ENCODE data around the gene KCNQ1.
A peak's percentile ranks its signal among the peaks of the same experiment; 100 is the strongest.

Gene KCNQ1

GRCh38 chr11:2564588-2565425 lies 120.0 kb downstream of the KCNQ1 start:
- no peak for TF ChIP-seq CTCF (IDR thresholded peaks at IDR 0.05; ENCODE audit: low read depth, low read length)
- DNase-seq (ENCODE audit: extremely low read depth, low read depth) = no peak

- TF ChIP-seq CTCF (IDR thresholded peaks at IDR 0.05; ENCODE audit: low read depth, low read length) = no peak
- DNase-seq (ENCODE audit: extremely low read depth, low read depth) = no peak
Measured at GRCh38 chr11:2565447-2566222, 120.8 kb downstream of the KCNQ1 start.

- DNase-seq (ENCODE audit: extremely low read depth, low read depth) = no peak
- no peak; the same call in 1 of the 2 replicates for TF ChIP-seq CTCF (IDR thresholded peaks at IDR 0.05; ENCODE audit: low read depth, low read length)
Measured at GRCh38 chr11:2566223-2567025, 121.6 kb downstream of the KCNQ1 start.

GRCh38 chr11:2567026-2567671 lies 122.3 kb downstream of the KCNQ1 start:
- no peak for TF ChIP-seq CTCF (IDR thresholded peaks at IDR 0.05; ENCODE audit: low read depth, low read length)
- no peak for DNase-seq (ENCODE audit: extremely low read depth, low read depth)

- peak; percentile 32 for DNase-seq (ENCODE audit: extremely low read depth, low read depth)
- TF ChIP-seq CTCF (IDR thresholded peaks at IDR 0.05; ENCODE audit: low read depth, low read length) = no peak
Measured at GRCh38 chr11:2569321-2569721, 124.5 kb downstream of the KCNQ1 start.

- no peak for TF ChIP-seq CTCF (IDR thresholded peaks at IDR 0.05; ENCODE audit: low read depth, low read length)
- DNase-seq (ENCODE audit: extremely low read depth, low read depth) = no peak
Measured at GRCh38 chr11:2569731-2570210, 125.0 kb downstream of the KCNQ1 start.
